HCT116 (cell line): ENCODE measurements around the gene SMG9. TPM values are rescaled to one million over a fixed set of nuclear protein-coding genes. Genes with fewer than 3 reads are reported as not detected.
A peak's percentile ranks its signal among the peaks of the same experiment; 100 is the strongest.
"Not testable (repeated sequence)": the region's sequence is repeated elsewhere in the genome, so short reads cannot be mapped to it uniquely, and the experiment has no call there.

Source experiments
- ATAC-seq: fragments of 200-7000 bp; cut with Tn5 transposase; 2 replicates; pipeline ENCODE4 v1.9.1; 2020; ENCODE audit warnings: mild to moderate bottlenecking, moderate library complexity
- BruUV-seq: library from RNA; stranded (reverse); fragments of 400-500 nt; replicated peaks from 2 replicates; lab custom pipeline; 2021; lab: Mats Ljungman, UMichigan
- CTCF ChIA-PET: fragments of 300-600 bp; sonication (Branson Sonifier 250); formaldehyde crosslinking; loops from one replicate; lab custom pipeline; 2021; ENCODE audit warnings: antibody characterized with exemption; lab: Charles Lee
- POLR2A ChIA-PET: fragments of 300-600, 350-600 bp; sonication (Branson Sonifier 250); formaldehyde crosslinking; loops from one replicate; lab custom pipeline; 2021; ENCODE audit warnings: antibody characterized with exemption; lab: Charles Lee
- RAD21 ChIA-PET, 2 experiments: fragments of 300-600 bp; sonication (Branson Sonifier 250); formaldehyde crosslinking; loops; one replicate each; lab custom pipeline; 2023; ENCODE audit warnings: low total read pairs in 2 of 2; ENCODE audit not compliant: uncharacterized antibody in 2 of 2, unreplicated experiment in 2 of 2, low non-redundant PET in 1 of 2; lab: Charles Lee
- DNase-seq: peaks from one replicate; pipeline ENCODE4 v3.0.0-alpha.2; 2010; ENCODE audit warnings: low read depth, low spot score
- H2AFZ ChIP-seq: fragments of 200-600 bp; shearing (Covaris generic), sonication (generic); 2 replicates; pipeline ENCODE4 v1.6.1; 2017; ENCODE audit warnings: low read depth, mixed run types, mixed read lengths, antibody characterized with exemption, low read length; ENCODE audit not compliant: poor library complexity, severe bottlenecking
- H3K27ac ChIP-seq: 2 replicates; pipeline ENCODE4 v1.5.1; 2012; ENCODE audit warnings: low read depth, low read length
- H3K27me3 ChIP-seq: fragments of 200-600 bp; sonication (generic); 2 replicates; pipeline ENCODE4 v1.6.1; 2016; ENCODE audit warnings: mixed run types, low read length, mixed read lengths; ENCODE audit not compliant: insufficient read depth
- H3K36me3 ChIP-seq, 2 experiments: fragments of 200-500 bp in 1 of 2; fragments of 200-600 bp in 1 of 2; sonication (Bioruptor generic) in 1 of 2; sonication (generic) in 1 of 2; 2 replicates each; pipeline versions ENCODE4 v1.5.1 to v1.6.1; 2014 to 2016; ENCODE audit warnings: low read length in 2 of 2, inconsistent platforms in 1 of 2, mixed read lengths in 1 of 2, mixed run types in 1 of 2; ENCODE audit not compliant: insufficient read depth in 2 of 2, control insufficient read depth in 1 of 2
- H3K4me1 ChIP-seq, 2 experiments: fragments of 200-600 bp in 1 of 2; sonication (generic) in 1 of 2; 2 replicates each; pipeline versions ENCODE4 v1.5.1 to v1.6.1; 2012 to 2017; ENCODE audit warnings: low read length in 2 of 2, inconsistent platforms in 1 of 2, mild to moderate bottlenecking in 1 of 2, mixed read lengths in 1 of 2, mixed run types in 1 of 2, moderate library complexity in 1 of 2; ENCODE audit not compliant: insufficient read depth in 2 of 2, control insufficient read depth in 1 of 2
- H3K4me2 ChIP-seq: fragments of 200-600 bp; sonication (generic); 2 replicates; pipeline ENCODE4 v1.6.1; 2017; ENCODE audit warnings: mixed run types, low read length, mixed read lengths
- H3K4me3 ChIP-seq, 2 experiments: fragments of 200-600 bp in 1 of 2; sonication (generic) in 1 of 2; replicated peaks in 1 of 2; 2 replicates each; pipeline ENCODE4 v1.5.1; 2011 to 2016; ENCODE audit warnings: low read length in 2 of 2, control low read depth in 1 of 2, low read depth in 1 of 2, mild to moderate bottlenecking in 1 of 2, mixed read lengths in 1 of 2, mixed run types in 1 of 2
- H3K79me2 ChIP-seq: fragments of 200-600 bp; sonication (generic); 2 replicates; pipeline ENCODE4 v1.6.1; 2017; ENCODE audit warnings: mild to moderate bottlenecking, mixed run types, low read length, moderate library complexity, mixed read lengths; ENCODE audit not compliant: insufficient read depth
- H3K9ac ChIP-seq: fragments of 200-600 bp; sonication (generic); 2 replicates; pipeline ENCODE4 v1.6.1; 2016; ENCODE audit warnings: low read length, mixed read lengths
- H3K9me2 ChIP-seq: fragments of 200-600 bp; sonication (generic), shearing (Covaris generic); 2 replicates; pipeline ENCODE4 v1.6.1; 2017; ENCODE audit warnings: mixed run types, mild to moderate bottlenecking, moderate library complexity; ENCODE audit not compliant: insufficient read depth
- H3K9me3 ChIP-seq, 2 experiments: fragments of 200-500 bp in 1 of 2; fragments of 200-600 bp in 1 of 2; sonication (Bioruptor generic) in 1 of 2; sonication (generic) in 1 of 2; 2 replicates each; pipeline ENCODE4 v1.6.1; 2014 to 2017; ENCODE audit warnings: low read length in 2 of 2, mixed read lengths in 2 of 2, inconsistent platforms in 1 of 2, low read depth in 1 of 2, mild to moderate bottlenecking in 1 of 2, mixed run types in 1 of 2, moderate library complexity in 1 of 2; ENCODE audit not compliant: control insufficient read depth in 1 of 2, insufficient read depth in 1 of 2
- H4K20me1 ChIP-seq: fragments of 200-600 bp; sonication (generic), shearing (Covaris generic); 2 replicates; pipeline ENCODE4 v1.6.1; 2017; ENCODE audit warnings: mixed run types, mild to moderate bottlenecking, moderate library complexity; ENCODE audit not compliant: insufficient read depth
- CBX3 ChIP-seq: IDR thresholded peaks from 2 replicates; pipeline ENCODE4 v1.6.1; 2012; ENCODE audit warnings: low read depth
- EGR1 ChIP-seq: IDR thresholded peaks from 2 replicates; pipeline ENCODE4 v1.6.1; 2012; ENCODE audit warnings: low read depth
- EZH2 ChIP-seq: fragments of 200-600 bp; sonication (generic); IDR thresholded peaks from 2 replicates; pipeline ENCODE4 v1.6.1; 2017; ENCODE audit warnings: antibody characterized with exemption, mixed run types
- EZH2phosphoT487 ChIP-seq: fragments of 200-600 bp; IDR thresholded peaks from 2 replicates; pipeline ENCODE4 v1.6.1; 2018; ENCODE audit warnings: antibody characterized with exemption, borderline replicate concordance
- POLR2A ChIP-seq: IDR thresholded peaks from 2 replicates; pipeline ENCODE4 v1.7.0; 2011; ENCODE audit warnings: borderline replicate concordance; ENCODE audit not compliant: insufficient read depth, insufficient read length; ENCODE audit errors: extremely low read depth
- POLR2AphosphoS5 ChIP-seq: IDR thresholded peaks from 2 replicates; pipeline ENCODE4 v1.6.1; 2011; ENCODE audit warnings: mild to moderate bottlenecking, low read depth, low read length, moderate library complexity
- SRF ChIP-seq: IDR thresholded peaks from 2 replicates; pipeline ENCODE4 v1.6.1; 2012; ENCODE audit warnings: low read depth
- TCF7L2 ChIP-seq: IDR thresholded peaks from 2 replicates; pipeline ENCODE4 v1.7.0; 2011; ENCODE audit warnings: borderline replicate concordance, inconsistent platforms; ENCODE audit not compliant: insufficient read depth, insufficient read length; ENCODE audit errors: extremely low read depth
- intact Hi-C: fragments of 100-400 bp; cut with micrococcal nuclease; formaldehyde crosslinking; loops from 2 replicates; pipeline ENCODE4 v1.10.0; 2022
- total RNA-seq: library from RNA; stranded (reverse); gene quantifications from one replicate; pipeline ENCODE4 v1.2.1, GENCODE V29; 2021; ENCODE audit not compliant: unreplicated experiment
- TF ChIP-seq, protein P1 (sequence below), 3 experiments: fragments of 200-600 bp in 1 of 3; sonication (generic) in 1 of 3; IDR thresholded peaks in 2 of 3; conservative IDR thresholded peaks in 1 of 3; 2 replicates each; pipeline ENCODE4 v1.5.1; 2012 to 2017; ENCODE audit warnings: low read depth in 2 of 3, low read length in 2 of 3, antibody characterized with exemption in 1 of 3, borderline replicate concordance in 1 of 3, control low read depth in 1 of 3, mild to moderate bottlenecking in 1 of 3, mixed read lengths in 1 of 3, mixed run types in 1 of 3, moderate library complexity in 1 of 3; ENCODE audit not compliant: insufficient read depth in 1 of 3

The SMG9 gene
- total RNA-seq, 1 experiment from 2014 or later: 80.2 TPM

DNA sequence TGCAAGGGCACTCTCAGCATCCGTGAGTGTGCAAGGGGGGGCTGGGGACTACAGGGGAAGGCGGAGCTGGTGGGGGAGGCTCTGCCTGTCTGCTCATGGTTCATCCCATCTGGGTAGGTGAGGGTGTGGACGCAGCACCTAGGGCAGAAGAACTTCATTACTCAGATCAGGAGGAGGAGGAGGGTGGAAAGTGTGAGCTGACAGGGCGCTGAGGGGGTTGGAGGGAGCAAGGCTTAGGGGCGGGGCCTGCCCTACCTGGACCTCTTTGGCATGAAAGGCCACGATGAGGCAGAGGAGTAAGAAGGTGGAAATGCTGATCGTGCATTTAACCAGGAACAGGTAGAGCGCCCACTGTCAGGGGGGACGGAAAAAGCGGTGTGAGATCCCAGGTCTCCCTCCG is 21.5 kb upstream of the SMG9 start:
- CTCF ChIA-PET: interaction anchor here (1.2 to 6.4 kb wide), 3 partner anchors 9 to 33 kb away, joined by 4 to 38 read pairs (median 4); no protein-coding TSS in a partner anchor
- H3K79me2 ChIP-seq: peaks cover 87% of the 10 kb centered on the region
- DNase-seq (no peak), ATAC-seq (no peak)
- BruUV-seq: no TSS peak
- peaks cover 40 to 53% of the 10 kb centered on the region in 2 experiments for H3K4me1 ChIP-seq
- no peaks in the 10 kb centered on the region for H4K20me1 ChIP-seq
- peak overlapping the region; percentile 11; the same call in 1 of the 2 replicates for H3K9ac ChIP-seq
- no peak overlapping the region for H2AFZ ChIP-seq
- peaks cover 16 to 37% of the 10 kb centered on the region in 2 experiments; a peak in 3 of 4 replicates for H3K36me3 ChIP-seq
- H3K9me2 ChIP-seq: no peaks in the 10 kb centered on the region
- H3K9me3 ChIP-seq: no peaks in the 10 kb centered on the region
- RAD21 ChIA-PET: interaction anchor here (1.2 to 1.5 kb wide), 2 partner anchors 10 to 19 kb away, joined by 5 to 12 read pairs; no protein-coding TSS in a partner anchor
- no peaks in the 10 kb centered on the region for H3K27me3 ChIP-seq
- POLR2A ChIA-PET: interaction anchor here (0.8 to 3.2 kb wide), 3 partner anchors 11 to 22 kb away, joined by 3 to 14 read pairs (median 3); partner anchors contain the start of gene SMG9
- H3K4me3 ChIP-seq: no peak overlapping the region
- H3K4me2 ChIP-seq: peak overlapping the region; percentile 88; the same call in 1 of the 2 replicates
- intact Hi-C loops: no loop called here
- H3K27ac ChIP-seq: peak overlapping the region; percentile 94
- TF ChIP-seq POLR2A (no peak), EGR1 (no peak), POLR2AphosphoS5 (no peak)

DNA sequence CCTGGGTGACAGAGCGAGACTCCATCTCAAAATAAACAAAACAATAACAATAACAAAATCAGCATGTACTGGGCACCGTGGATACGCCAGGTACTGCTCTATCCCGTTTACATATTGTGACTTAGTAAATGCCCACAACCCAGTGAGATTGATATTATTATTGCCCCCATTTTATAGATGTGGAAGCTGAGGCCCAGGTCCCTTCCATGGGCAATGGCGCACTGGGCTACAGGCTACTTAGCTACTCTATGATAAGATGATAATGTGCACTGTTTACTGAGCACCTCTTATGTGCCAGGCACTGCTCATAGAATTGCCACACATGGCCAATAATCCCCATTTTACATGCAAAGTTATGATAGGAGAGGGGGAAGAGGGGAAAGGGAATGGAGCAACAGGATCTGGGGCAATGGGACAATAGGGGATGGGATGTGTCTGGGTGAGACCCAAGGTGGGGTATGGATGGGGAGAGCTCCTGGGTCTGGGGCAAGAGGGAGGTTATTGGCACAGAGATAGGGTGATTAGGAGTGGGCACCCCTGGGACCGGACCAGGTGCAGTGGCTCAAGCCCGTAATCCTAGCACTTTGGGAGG is 20.6 kb upstream of the SMG9 start:
- POLR2A ChIA-PET: no interaction called here
- RAD21 ChIA-PET: interaction anchor here in 1 of 2 experiments (0.7 to 1.2 kb wide), 2 partner anchors 9 to 18 kb away, joined by 5 to 12 read pairs; no protein-coding TSS in a partner anchor
- ATAC-seq: no peak
- H3K9me2 ChIP-seq: no peaks in the 10 kb centered on the region
- TF ChIP-seq, protein P1, sequence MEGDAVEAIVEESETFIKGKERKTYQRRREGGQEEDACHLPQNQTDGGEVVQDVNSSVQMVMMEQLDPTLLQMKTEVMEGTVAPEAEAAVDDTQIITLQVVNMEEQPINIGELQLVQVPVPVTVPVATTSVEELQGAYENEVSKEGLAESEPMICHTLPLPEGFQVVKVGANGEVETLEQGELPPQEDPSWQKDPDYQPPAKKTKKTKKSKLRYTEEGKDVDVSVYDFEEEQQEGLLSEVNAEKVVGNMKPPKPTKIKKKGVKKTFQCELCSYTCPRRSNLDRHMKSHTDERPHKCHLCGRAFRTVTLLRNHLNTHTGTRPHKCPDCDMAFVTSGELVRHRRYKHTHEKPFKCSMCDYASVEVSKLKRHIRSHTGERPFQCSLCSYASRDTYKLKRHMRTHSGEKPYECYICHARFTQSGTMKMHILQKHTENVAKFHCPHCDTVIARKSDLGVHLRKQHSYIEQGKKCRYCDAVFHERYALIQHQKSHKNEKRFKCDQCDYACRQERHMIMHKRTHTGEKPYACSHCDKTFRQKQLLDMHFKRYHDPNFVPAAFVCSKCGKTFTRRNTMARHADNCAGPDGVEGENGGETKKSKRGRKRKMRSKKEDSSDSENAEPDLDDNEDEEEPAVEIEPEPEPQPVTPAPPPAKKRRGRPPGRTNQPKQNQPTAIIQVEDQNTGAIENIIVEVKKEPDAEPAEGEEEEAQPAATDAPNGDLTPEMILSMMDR (IDR thresholded peaks at IDR 0.05 in 2 of 3, conservative IDR thresholded peaks at IDR 0.05 in 1 of 3; ENCODE audit: borderline replicate concordance in 1 of 3, insufficient read depth in 1 of 3, low read depth in 2 of 3, low read length in 2 of 3): no peak
- TF ChIP-seq TCF7L2: no peak
- no peak for TF ChIP-seq SRF
- no peak for TF ChIP-seq EZH2phosphoT487
- TF ChIP-seq CBX3: no peak
- TF ChIP-seq EZH2: no peak
- TF ChIP-seq EGR1: no peak
- H2AFZ ChIP-seq: no peak overlapping the region
- CTCF ChIA-PET: interaction anchor here (0.6 to 6.4 kb wide), 3 partner anchors 8 to 1893 kb away, joined by 3 to 38 read pairs (median 4); no protein-coding TSS in a partner anchor
- no peaks in the 10 kb centered on the region for H3K9me3 ChIP-seq
- no peak for DNase-seq
- intact Hi-C loops: no loop called here
- no peak overlapping the region for H3K9ac ChIP-seq
- no peaks in the 10 kb centered on the region for H4K20me1 ChIP-seq
- peaks cover 37 to 44% of the 10 kb centered on the region in 2 experiments for H3K4me1 ChIP-seq
- BruUV-seq: no TSS peak
- no peaks in the 10 kb centered on the region for H3K27me3 ChIP-seq
- H3K27ac ChIP-seq: no peak overlapping the region; the same call in 1 of the 2 replicates
- no peak overlapping the region for H3K4me2 ChIP-seq
- peaks cover 21 to 45% of the 10 kb centered on the region in 2 experiments for H3K36me3 ChIP-seq
- no peak overlapping the region for H3K4me3 ChIP-seq
- H3K79me2 ChIP-seq: peaks cover 81% of the 10 kb centered on the region

DNA sequence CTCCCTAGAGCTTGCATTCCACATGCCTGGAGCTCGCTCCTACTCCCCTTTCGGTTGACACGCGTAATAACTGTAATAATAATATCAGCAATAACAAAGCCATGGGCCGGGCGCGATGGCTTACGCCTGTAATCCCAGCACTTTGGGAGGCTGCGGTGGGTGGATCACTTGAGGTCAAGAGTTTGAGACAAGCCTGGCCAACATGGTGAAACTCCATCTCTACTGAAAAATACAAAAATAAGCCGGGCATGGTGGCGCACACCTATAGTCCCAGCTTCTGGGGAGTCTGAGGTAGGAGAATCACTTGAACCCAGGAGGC is 20.1 kb upstream of the SMG9 start:
- H3K27ac ChIP-seq, BruUV-seq, H3K9ac ChIP-seq, H3K9me3 ChIP-seq, H2AFZ ChIP-seq, intact Hi-C loops, H3K27me3 ChIP-seq, ATAC-seq, RAD21 ChIA-PET, DNase-seq, H4K20me1 ChIP-seq, POLR2A ChIA-PET, H3K4me2 ChIP-seq, H3K4me3 ChIP-seq, H3K9me2 ChIP-seq: not testable (repeated sequence)
- H3K79me2 ChIP-seq: peaks cover 77% of the 10 kb centered on the region
- CTCF ChIA-PET: interaction anchor here (6.4 kb wide), 1 partner anchor 9 kb away, joined by 38 read pairs; no protein-coding TSS in a partner anchor
- H3K4me1 ChIP-seq: peaks cover 35 to 40% of the 10 kb centered on the region in 2 experiments
- H3K36me3 ChIP-seq: peaks cover 26 to 48% of the 10 kb centered on the region in 2 experiments
